ENCODE measurements around the gene NTM. TPM values are rescaled to one million over a fixed set of nuclear protein-coding genes. Genes with fewer than 3 reads are reported as not detected.

The NTM gene
- total RNA-seq, 4 donors from 2014 or later, result 1.4 to 5.7 TPM; not detected in 2

DNA sequence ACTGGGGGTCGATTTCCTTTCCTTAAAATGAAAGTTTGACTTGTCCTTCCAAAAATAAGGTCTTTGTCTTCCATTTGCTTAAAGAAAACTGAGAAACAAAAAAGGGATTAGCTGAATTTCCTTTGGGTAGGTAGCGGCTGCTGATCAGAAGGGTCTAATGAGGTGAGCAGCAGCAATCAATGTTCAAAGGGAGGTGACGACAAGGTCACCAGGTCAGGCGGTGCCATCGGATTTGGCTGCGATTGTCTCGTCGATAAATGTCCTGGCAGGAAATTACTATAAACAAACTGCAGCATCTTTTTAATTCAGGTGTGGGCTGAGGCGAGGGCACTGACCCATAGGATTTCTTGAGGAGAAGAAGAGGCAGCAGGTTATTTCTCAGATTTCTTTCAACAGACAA is 480.1 kb downstream of the NTM start:
- intact Hi-C loops (cut with DNase I; ENCODE audit: low total_unique reads), result no loop called here
- Histone ChIP-seq H3K9me3 (no peaks in the 10 kb centered on the region), H3K4me3 (no peak overlapping the region), H3K36me3 (no peaks in the 10 kb centered on the region), H3K27ac (no peak overlapping the region), H3K27me3 (peaks cover 0 to 13% of the 10 kb centered on the region in 2 donors), H3K4me1 (no peaks in the 10 kb centered on the region)
- DNase-seq, result no peak
- TF ChIP-seq, protein P1, sequence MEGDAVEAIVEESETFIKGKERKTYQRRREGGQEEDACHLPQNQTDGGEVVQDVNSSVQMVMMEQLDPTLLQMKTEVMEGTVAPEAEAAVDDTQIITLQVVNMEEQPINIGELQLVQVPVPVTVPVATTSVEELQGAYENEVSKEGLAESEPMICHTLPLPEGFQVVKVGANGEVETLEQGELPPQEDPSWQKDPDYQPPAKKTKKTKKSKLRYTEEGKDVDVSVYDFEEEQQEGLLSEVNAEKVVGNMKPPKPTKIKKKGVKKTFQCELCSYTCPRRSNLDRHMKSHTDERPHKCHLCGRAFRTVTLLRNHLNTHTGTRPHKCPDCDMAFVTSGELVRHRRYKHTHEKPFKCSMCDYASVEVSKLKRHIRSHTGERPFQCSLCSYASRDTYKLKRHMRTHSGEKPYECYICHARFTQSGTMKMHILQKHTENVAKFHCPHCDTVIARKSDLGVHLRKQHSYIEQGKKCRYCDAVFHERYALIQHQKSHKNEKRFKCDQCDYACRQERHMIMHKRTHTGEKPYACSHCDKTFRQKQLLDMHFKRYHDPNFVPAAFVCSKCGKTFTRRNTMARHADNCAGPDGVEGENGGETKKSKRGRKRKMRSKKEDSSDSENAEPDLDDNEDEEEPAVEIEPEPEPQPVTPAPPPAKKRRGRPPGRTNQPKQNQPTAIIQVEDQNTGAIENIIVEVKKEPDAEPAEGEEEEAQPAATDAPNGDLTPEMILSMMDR (IDR thresholded peaks at IDR 0.05), result no peak
- TF ChIP-seq POLR2A (IDR thresholded peaks at IDR 0.05), result no peak

DNA sequence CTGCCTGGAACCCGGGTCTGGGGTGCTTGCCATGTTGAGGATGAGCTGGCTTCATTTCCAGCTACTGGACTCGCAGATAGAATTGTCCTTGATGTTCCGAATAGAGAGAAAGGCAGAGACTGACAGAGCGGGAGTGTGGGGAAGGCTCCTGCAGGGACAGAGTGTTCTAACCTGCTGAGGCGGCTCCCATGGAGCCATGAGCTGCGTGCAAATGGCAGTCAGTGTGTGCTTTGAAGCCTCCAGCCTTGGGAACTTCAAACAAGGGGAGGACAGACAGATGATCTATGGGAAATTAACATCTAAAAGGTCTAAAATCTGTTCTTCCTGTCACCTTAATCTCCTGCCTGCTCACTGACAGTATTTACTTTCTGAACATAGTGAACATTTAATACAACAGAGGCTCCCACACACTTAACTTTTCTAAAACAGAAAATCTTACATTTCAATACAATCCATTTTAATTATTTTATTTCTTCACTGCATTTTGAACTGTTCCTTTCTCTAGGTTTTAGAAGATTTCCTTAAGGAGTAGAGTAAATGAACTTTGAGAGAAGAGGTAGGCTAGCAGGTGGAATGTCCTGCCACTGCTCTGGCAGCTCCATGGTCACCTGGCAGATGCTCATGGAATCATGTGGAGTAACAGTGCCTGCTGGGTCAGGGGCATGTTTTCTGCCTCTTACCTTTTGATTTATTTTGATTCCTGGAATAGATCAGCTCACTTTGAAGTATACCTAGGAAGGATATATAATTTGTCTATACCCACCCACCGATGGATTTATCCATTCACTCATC is 481.7 kb downstream of the NTM start:
- H3K27me3 ChIP-seq, result peaks cover 0 to 3% of the 10 kb centered on the region in 2 donors
- H3K27ac ChIP-seq, result no peak overlapping the region
- no peaks in the 10 kb centered on the region for H3K36me3 ChIP-seq
- no peaks in the 10 kb centered on the region for H3K9me3 ChIP-seq
- no peak overlapping the region for H3K4me3 ChIP-seq
- TF ChIP-seq POLR2A (IDR thresholded peaks at IDR 0.05), result no peak
- TF ChIP-seq, protein P1 (IDR thresholded peaks at IDR 0.05), result no peak
- no peaks in the 10 kb centered on the region for H3K4me1 ChIP-seq
- DNase-seq, result no peak
- intact Hi-C loops (cut with DNase I; ENCODE audit: low total_unique reads), result no loop called here

DNA sequence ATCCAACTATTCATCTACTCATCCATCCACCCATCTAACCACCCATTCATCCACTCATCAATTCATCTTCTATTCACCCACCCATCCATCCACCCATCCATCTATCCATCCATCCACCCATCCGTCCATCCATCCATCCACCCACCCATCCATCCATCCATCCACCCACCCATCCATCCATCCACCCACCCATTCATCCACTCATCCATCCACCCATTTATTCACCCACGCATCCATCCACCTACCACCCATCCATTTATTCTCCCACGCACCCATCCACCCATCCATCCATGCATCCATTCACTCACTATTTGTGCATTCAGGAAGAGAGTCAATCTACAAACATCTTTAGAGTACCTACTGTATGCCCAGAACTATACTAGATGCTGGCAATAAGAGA is 482.3 kb downstream of the NTM start:
- no peaks in the 10 kb centered on the region for H3K4me1 ChIP-seq
- H3K9me3 ChIP-seq, result no peaks in the 10 kb centered on the region
- TF ChIP-seq, protein P1 (IDR thresholded peaks at IDR 0.05), result no peak
- no peak for TF ChIP-seq POLR2A (IDR thresholded peaks at IDR 0.05)
- no peak for DNase-seq
- H3K27ac ChIP-seq, result no peak overlapping the region
- intact Hi-C loops (cut with DNase I; ENCODE audit: low total_unique reads), result no loop called here
- no peak overlapping the region for H3K4me3 ChIP-seq
- H3K36me3 ChIP-seq, result no peaks in the 10 kb centered on the region
- H3K27me3 ChIP-seq, result peaks cover 0 to 3% of the 10 kb centered on the region in 2 donors

DNA sequence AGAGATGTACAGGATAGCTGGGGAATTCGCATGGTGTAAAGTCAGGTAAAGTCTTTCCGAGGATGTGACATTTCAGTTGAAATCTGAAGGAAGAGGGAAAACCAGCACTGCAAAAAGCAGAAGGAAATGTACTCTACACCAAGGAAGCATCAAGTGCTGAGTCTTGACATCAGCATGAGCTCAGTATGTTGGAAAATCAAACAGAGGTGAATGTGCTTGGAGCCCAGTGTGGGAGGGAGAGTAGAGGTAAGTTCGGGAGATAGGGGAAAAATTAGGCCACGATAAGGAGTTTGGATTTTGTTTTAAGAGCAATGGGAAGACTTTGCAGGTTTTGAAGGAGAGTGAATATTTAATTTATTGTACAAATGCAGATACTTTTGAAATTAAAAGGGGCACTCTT is 484.0 kb downstream of the NTM start:
- TF ChIP-seq, protein P1 (IDR thresholded peaks at IDR 0.05), result no peak
- no peak for TF ChIP-seq POLR2A (IDR thresholded peaks at IDR 0.05)
- Histone ChIP-seq H3K4me1 (no peaks in the 10 kb centered on the region), H3K27me3 (peaks cover 0 to 3% of the 10 kb centered on the region in 2 donors), H3K4me3 (no peak overlapping the region), H3K36me3 (no peaks in the 10 kb centered on the region), H3K9me3 (no peaks in the 10 kb centered on the region), H3K27ac (no peak overlapping the region)
- intact Hi-C loops (cut with DNase I; ENCODE audit: low total_unique reads), result no loop called here
- no peak for DNase-seq

DNA sequence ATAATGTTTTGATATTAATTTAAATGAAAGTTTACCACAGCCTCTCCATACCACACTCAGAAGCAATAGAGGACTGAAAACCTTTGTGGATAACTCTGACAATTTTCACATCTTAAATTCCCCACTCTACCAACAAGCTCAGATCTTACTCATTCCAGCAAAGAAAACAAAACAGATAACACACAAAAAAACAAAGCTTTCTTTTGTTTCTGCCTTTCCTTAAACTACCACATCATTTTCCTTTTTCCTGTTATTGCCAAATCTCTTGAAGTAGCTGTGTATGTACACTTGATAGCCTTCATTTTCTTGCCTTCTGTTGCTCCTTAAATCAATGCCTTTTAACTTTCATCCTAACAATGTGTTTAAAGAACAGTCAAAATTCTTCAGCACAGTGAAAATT is 484.9 kb downstream of the NTM start:
- no peaks in the 10 kb centered on the region for H3K9me3 ChIP-seq
- H3K4me1 ChIP-seq, result no peaks in the 10 kb centered on the region
- no peak overlapping the region for H3K27ac ChIP-seq
- H3K4me3 ChIP-seq, result no peak overlapping the region
- DNase-seq, result no peak
- TF ChIP-seq, protein P1 (IDR thresholded peaks at IDR 0.05), result no peak
- no peak for TF ChIP-seq POLR2A (IDR thresholded peaks at IDR 0.05)
- intact Hi-C loops (cut with DNase I; ENCODE audit: low total_unique reads), result no loop called here
- H3K36me3 ChIP-seq, result no peaks in the 10 kb centered on the region
- H3K27me3 ChIP-seq, result peaks cover 0 to 3% of the 10 kb centered on the region in 2 donors

Data from uterus (tissue), 4 donors.